Sigmoid colon (tissue), 7 donors: ENCODE results near the gene THRB. TPM values are rescaled to one million over a fixed set of nuclear protein-coding genes. Genes with fewer than 3 reads are reported as not detected.

Source experiments
- DNase-seq: peaks from one replicate; pipeline ENCODE4 v3.0.0-alpha.2; 2019
- H3K27ac ChIP-seq, 4 donors: fragments of 200-600 bp; sonication (generic); one replicate each; pipeline ENCODE4 v1.5.1; 2016 to 2019; ENCODE audit warnings: mild to moderate bottlenecking in 1 of 4
- H3K27me3 ChIP-seq, 3 donors: fragments of 200-600 bp; sonication (generic); one replicate each; pipeline ENCODE4 v1.5.1; 2019; ENCODE audit warnings: mild to moderate bottlenecking in 1 of 3
- H3K36me3 ChIP-seq, 4 donors: fragments of 200-600 bp; sonication (generic); one replicate each; pipeline ENCODE4 v1.5.1; 2016 to 2019
- H3K4me1 ChIP-seq, 4 donors: fragments of 200-600 bp; sonication (generic); one replicate each; pipeline ENCODE4 v1.5.1; 2017 to 2019
- H3K4me3 ChIP-seq, 4 donors: fragments of 200-600 bp; sonication (generic); one replicate each; pipeline ENCODE4 v1.5.1; 2017 to 2019; ENCODE audit warnings: mild to moderate bottlenecking in 2 of 4, moderate library complexity in 1 of 4
- H3K9me3 ChIP-seq, 4 donors: fragments of 200-600 bp in 3 of 4; sonication (generic) in 3 of 4; one replicate each; pipeline versions ENCODE4 v1.5.1 to v1.6.1; 2013 to 2019
- CTCF ChIP-seq, 4 experiments: fragments of 450-650 bp in 3 of 4; fragments of 200-600 bp in 1 of 4; IDR thresholded peaks; one replicate each; pipeline ENCODE4 v1.5.1; 2016 to 2019; ENCODE audit warnings: antibody characterized with exemption in 4 of 4, mild to moderate bottlenecking in 3 of 4, moderate library complexity in 2 of 4
- EP300 ChIP-seq, 4 donors: sonication (generic); formaldehyde crosslinking; IDR thresholded peaks; one replicate each; pipeline ENCODE4 v1.6.1; 2017; ENCODE audit warnings: antibody characterized with exemption in 4 of 4
- POLR2A ChIP-seq, 2 donors: fragments of 450-650 bp; IDR thresholded peaks; one replicate each; pipeline ENCODE4 v1.6.1; 2016; ENCODE audit warnings: antibody characterized with exemption in 2 of 2, mild to moderate bottlenecking in 2 of 2, moderate library complexity in 2 of 2
- POLR2AphosphoS5 ChIP-seq, 4 donors: sonication (generic); formaldehyde crosslinking; IDR thresholded peaks; one replicate each; pipeline ENCODE4 v1.6.1; 2017; ENCODE audit warnings: antibody characterized with exemption in 4 of 4
- WGBS, 2 donors: extraction: QIAGEN DNeasy Blood & Tissue Kit; methylation state at CpG; one replicate each; pipeline ENCODE4 v1.1.7; 2013; 5-methylcytosine and 5-hydroxymethylcytosine counted together
- intact Hi-C: fragments of 100-400 bp; cut with DNase I; formaldehyde crosslinking; loops from one replicate; pipeline ENCODE4 v1.15.1; 2023
- polyA plus RNA-seq, 3 donors: library from polyadenylated mRNA; stranded (reverse); fragments of 200-250 nt; gene quantifications; one replicate each; pipeline ENCODE4 v1.2.3, GENCODE V29; 2013
- total RNA-seq, 4 donors: library from RNA; depleted of rRNA; stranded (reverse); fragments of >200 nt; gene quantifications; one replicate each; pipeline ENCODE4 v1.1.0, GENCODE V29; 2016
- donor health status: healthy with polysubstance abuse.
- donor health status: Bipolar disorder and iron deficiency.
- donor health status: healthy.

Gene THRB
- total and polyA plus RNA-seq, 7 donors, result 7.2 to 49.5 (median 29.7) TPM

GRCh38 chr3:24471486-24471885, 23.2 kb downstream of the THRB start:
- intact Hi-C loops, result no loop called here
- H3K27ac ChIP-seq, result no peak overlapping the region

GRCh38 chr3:24470277-24470676, 24.4 kb downstream of the THRB start:
- TF ChIP-seq EP300 (IDR thresholded peaks at IDR 0.05) (no peak), POLR2A (IDR thresholded peaks at IDR 0.05) (no peak), POLR2AphosphoS5 (IDR thresholded peaks at IDR 0.05) (no peak), CTCF (IDR thresholded peaks at IDR 0.05) (no peak)
- WGBS, 2 donors, result 91 to 93% methylated on average over 4 of the region's 4 CpGs
- Histone ChIP-seq H3K4me3 (no peak overlapping the region), H3K27me3 (no peaks in the 10 kb centered on the region), H3K27ac (no peak overlapping the region), H3K9me3 (no peaks in the 10 kb centered on the region), H3K36me3 (no peaks in the 10 kb centered on the region), H3K4me1 (peaks cover 0 to 16% (median 9%) of the 10 kb centered on the region in 4 donors)
- intact Hi-C loops, result no loop called here
- DNase-seq, result no peak

More at GRCh38 chr3:24471486-24471885, 23.2 kb downstream of the THRB start:
- DNase-seq, result no peak
- H3K4me3 ChIP-seq, result no peak overlapping the region
- TF ChIP-seq POLR2A (IDR thresholded peaks at IDR 0.05), result no peak
- TF ChIP-seq POLR2AphosphoS5 (IDR thresholded peaks at IDR 0.05), result no peak
- no peak for TF ChIP-seq CTCF (IDR thresholded peaks at IDR 0.05)
- TF ChIP-seq EP300 (IDR thresholded peaks at IDR 0.05), result no peak
- no peaks in the 10 kb centered on the region for H3K9me3 ChIP-seq
- H3K36me3 ChIP-seq, result no peaks in the 10 kb centered on the region
- 82 to 87% methylated on average over 1 of the region's 1 CpG for WGBS, 2 donors
- peaks cover 0 to 28% (median 18%) of the 10 kb centered on the region in 4 donors for H3K4me1 ChIP-seq
- no peaks in the 10 kb centered on the region for H3K27me3 ChIP-seq

GRCh38 chr3:24464389-24464788, 30.3 kb downstream of the THRB start:
- TF ChIP-seq CTCF (IDR thresholded peaks at IDR 0.05), result no peak

GRCh38 chr3:24462737-24463136, 31.9 kb downstream of the THRB start:
- H3K4me1 ChIP-seq, result peaks cover 0 to 12% (median 10%) of the 10 kb centered on the region in 4 donors
- no peaks in the 10 kb centered on the region for H3K9me3 ChIP-seq
- intact Hi-C loops, result no loop called here
- 81 to 86% methylated on average over 1 of the region's 1 CpG for WGBS, 2 donors
- no peak overlapping the region for H3K27ac ChIP-seq
- no peaks in the 10 kb centered on the region for H3K27me3 ChIP-seq
- TF ChIP-seq EP300 (IDR thresholded peaks at IDR 0.05), result no peak
- no peak overlapping the region for H3K4me3 ChIP-seq
- no peak for DNase-seq
- H3K36me3 ChIP-seq, result no peaks in the 10 kb centered on the region

More at GRCh38 chr3:24464389-24464788, 30.3 kb downstream of the THRB start:
- peaks cover 0 to 10% (median 10%) of the 10 kb centered on the region in 4 donors for H3K4me1 ChIP-seq
- H3K36me3 ChIP-seq, result no peaks in the 10 kb centered on the region
- H3K4me3 ChIP-seq, result no peak overlapping the region
- H3K9me3 ChIP-seq, result no peaks in the 10 kb centered on the region
- no peak for DNase-seq
- H3K27ac ChIP-seq, result no peak overlapping the region
- no peaks in the 10 kb centered on the region for H3K27me3 ChIP-seq
- intact Hi-C loops, result no loop called here
- WGBS, 2 donors, result 94 to 99% methylated on average over 1 of the region's 1 CpG

GRCh38 chr3:24460974-24461373, 33.7 kb downstream of the THRB start:
- Histone ChIP-seq H3K4me1 (peaks cover 0 to 16% (median 10%) of the 10 kb centered on the region in 4 donors), H3K9me3 (no peaks in the 10 kb centered on the region), H3K27ac (peak overlapping the region in 2 of 4 donors; percentile 9 to 35), H3K4me3 (no peak overlapping the region), H3K27me3 (no peaks in the 10 kb centered on the region), H3K36me3 (no peaks in the 10 kb centered on the region)
- TF ChIP-seq CTCF (IDR thresholded peaks at IDR 0.05), result no peak
- TF ChIP-seq EP300 (IDR thresholded peaks at IDR 0.05), result no peak
- no peak for TF ChIP-seq POLR2A (IDR thresholded peaks at IDR 0.05)
- peak in 1 of 4 donors; percentile 17 for TF ChIP-seq POLR2AphosphoS5 (IDR thresholded peaks at IDR 0.05)
- no peak for DNase-seq
- WGBS, 2 donors, result 90 to 98% methylated on average over 2 of the region's 2 CpGs
- intact Hi-C loops, result no loop called here
